SKM-1 (cell line): ENCODE data around the gene C19orf53.
"Not testable (repeated sequence)": the region's sequence is repeated elsewhere in the genome, so short reads cannot be mapped to it uniquely, and the experiment has no call there.

Experiments used
- DNase-seq: peaks from one replicate; lab custom pipeline; 2025; ENCODE audit not compliant: unreplicated experiment; lab: John Stamatoyannopoulos, UW

Gene C19orf53

DNA sequence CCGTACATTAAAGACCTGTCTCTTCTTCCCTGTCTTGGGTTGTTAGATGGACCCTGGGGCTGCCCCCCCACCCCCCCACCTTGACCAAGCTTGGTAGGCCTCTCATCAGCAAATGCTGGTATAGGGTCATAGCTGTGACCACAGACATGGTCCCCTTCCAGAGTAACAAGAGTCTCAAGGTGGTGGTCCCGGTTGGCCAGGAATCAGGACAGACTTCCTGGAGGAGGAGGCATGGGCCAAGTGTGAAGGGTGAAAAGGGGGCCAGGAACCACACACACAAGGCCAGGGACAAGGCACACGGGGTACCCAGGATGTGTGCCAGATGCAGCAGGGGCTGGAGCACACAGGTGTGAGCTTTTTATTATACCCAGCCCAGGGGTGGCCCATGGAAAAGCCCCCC is 11.0 kb upstream of the C19orf53 start:
- DNase-seq = no peak

DNA sequence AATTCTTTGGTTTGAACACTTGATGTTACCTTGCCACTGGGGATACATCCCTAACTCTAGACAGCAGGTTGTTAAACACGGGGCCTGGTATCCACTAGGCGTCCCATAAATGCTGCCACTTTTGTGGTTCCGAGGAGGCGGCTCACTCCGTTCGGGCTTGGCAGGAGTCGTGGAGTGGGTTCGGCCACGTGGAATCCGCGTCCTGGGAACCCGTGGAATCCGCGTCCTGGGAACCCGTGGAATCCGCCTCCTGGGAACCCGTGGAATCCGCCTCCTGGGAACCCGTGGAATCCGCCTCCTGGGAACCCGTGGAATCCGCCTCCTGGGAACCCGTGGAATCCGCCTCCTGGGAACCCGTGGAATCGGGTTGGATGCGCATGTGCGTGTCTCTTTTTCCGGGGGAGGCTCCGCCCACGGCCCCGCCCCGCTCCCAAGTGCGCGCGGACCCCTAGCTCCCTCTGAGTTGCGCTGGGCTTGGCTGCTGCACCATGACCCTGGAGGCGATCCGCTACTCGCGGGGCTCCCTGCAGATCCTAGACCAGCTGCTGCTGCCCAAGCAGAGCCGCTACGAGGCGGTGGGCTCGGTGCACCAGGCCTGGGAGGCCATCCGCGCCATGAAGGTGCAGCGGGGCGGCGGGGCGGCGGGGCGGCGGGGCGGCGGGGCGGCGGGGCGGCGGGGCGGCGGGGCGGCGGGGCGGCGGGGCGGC is 10.0 kb upstream of the C19orf53 start, which contains the start of gene MRI1:
TSS of gene MRI1 (plus strand) at position 422 of the 707 bp plus-strand sequence. CDS start at position 489, 67 bp downstream.
- no peak for DNase-seq

DNA sequence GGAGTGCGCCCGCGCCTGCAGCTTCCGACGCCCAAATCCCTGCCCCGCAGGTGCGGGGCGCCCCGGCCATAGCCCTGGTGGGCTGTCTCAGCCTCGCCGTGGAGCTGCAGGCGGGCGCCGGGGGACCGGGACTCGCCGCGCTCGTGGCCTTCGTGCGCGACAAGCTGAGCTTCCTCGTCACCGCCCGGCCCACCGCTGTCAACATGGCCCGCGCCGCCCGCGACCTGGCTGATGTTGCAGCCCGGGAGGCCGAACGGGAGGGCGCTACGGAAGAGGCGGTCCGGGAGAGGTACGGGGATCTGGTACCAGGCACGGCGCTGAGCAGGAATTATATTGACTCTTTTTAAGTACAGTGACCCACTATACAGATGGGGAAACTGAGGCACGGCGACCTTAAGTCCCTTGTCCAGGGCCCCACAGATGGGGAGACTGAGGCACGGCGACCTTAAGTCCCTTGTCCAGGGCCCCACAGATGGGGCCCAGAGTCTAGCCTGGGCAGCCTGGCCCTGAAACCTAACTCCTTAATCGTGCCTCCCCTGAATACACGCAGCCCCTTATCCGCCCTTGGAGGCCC is 9.3 kb upstream of the C19orf53 start:
- no peak for DNase-seq

DNA sequence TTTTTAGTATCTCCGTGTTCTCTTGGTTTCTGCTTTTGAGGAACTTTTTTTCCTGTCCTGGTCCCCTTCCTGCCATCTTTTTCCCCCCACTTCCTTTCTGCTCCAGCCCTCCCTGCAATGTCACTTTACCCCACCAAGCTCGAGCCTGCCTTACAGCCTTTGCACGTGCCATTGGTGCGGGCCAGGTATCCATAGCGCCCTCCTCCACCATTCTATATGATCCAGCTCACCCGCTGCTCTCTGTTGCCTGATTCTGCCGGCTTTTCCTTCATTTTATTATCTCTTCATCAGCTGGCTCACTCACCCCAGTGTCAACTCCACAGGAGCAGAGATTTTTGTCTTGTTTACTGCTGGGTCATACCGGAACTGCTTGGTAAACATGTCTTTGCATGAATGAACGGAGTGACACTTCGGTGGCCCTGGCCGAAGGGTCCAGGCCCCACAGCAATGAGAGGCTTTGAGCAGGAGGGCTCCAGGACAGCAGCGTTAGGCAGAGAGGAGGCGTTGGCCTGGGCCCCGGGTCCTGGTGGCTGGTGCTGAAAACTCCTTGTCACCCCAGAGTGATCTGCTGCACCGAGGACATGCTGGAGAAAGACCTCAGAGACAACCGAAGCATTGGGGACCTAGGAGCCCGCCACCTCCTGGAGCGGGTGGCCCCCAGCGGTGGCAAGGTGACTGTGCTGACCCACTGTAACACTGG is 8.7 kb upstream of the C19orf53 start:
- DNase-seq = no peak

DNA sequence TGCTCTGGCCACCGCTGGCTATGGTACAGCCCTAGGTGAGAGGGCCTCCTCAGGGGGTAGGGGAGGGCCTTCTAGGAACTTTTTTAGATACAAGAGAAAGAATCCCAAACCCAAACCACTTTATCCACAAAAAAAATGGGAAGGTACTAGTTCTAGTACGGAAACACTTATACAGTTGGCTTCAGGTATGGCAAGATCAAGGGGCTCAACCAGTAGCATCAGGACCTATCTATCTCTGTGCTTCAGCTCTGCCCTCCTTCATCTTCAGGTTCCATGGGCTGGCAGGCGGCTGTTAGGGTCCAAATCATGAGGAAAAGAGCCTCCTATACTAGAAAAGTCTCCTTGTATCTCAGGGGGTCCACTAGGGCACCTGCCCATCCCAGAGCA is 8.2 kb upstream of the C19orf53 start:
- no peak for DNase-seq

DNA sequence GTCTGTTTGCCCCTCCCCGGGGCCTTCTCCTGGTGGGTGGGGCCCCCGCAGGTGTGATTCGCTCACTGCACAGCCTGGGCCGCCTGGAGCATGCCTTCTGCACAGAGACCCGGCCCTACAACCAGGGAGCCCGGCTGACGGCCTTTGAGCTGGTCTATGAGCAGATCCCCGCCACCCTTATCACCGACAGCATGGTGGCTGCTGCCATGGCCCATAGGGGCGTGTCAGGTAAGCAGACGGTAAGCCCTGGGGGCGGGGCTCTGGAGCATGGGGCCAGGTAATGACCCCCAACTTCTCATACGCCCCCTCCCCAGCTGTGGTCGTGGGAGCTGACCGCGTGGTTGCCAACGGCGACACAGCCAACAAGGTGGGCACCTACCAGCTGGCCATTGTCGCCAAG is 5.7 kb upstream of the C19orf53 start:
- no peak for DNase-seq

DNA sequence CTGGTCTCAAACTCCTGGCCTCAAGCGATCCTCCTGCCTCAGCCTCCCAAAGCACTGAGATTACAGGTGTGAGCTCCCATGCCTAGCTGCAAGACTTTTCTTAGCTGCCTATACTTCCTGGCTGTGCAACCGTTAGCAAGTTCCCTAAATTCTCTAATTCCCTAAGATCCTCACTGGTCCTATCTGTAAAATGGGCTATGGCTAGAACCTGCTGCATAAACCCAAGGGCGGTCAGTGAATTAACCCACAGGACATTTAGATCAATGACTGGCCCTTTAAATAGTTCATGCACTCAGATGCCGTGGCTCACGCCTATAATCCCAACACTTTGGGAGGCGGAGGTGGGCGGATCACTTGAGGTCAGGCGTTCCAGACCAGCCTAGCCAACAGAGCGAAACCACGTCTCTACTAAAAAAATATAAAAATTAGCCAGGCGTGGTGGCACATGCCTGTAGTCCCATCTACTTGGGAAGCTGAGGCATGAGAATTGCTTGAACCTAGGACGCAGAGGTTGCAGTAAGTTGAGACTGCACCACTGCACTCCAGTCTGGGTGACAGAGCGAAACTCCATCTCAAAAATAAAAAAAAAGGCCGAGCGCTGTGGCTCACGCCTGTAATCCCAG is 4.1 kb upstream of the C19orf53 start:
- no peak for DNase-seq

DNA sequence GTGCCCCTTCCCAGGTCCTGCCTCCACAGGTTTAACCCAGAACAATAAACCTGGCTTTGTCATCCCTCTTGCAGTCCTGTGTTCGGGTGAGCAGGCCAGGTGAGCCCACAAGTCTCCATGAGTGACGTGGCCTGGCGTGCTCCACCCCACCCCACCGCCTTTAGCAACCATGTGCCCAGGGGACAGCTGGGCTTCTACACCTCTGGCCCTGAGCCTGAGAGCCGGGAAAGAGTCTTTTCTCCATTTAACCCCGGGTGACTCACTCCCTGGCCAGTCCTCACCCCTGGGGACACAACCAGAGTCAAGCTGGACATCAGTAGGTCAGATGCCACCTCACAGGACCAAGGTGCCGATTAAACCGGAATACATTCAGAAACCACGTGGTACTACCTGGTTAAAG is 4.1 kb downstream of the C19orf53 start:
- DNase-seq = no peak

DNA sequence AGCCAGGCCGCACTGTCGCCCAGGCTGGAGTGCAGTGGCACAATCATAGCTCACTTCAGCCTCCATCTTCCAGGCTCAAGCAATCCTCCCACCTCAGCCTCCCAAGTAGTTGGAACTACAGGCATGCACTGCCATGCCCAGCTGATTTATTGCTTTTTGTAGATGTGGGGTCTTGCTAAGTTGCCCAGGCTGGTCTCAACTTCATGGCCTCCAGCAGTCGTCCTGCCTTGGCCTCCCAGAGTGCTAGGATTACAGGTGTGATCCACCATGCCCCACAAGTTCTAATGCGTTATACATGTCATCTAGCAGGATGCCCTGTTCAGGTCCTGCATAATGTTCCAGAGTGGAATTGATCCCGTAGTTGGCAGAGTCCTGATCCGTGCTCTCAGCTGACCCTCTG is 4.6 kb downstream of the C19orf53 start:
- no peak for DNase-seq

DNA sequence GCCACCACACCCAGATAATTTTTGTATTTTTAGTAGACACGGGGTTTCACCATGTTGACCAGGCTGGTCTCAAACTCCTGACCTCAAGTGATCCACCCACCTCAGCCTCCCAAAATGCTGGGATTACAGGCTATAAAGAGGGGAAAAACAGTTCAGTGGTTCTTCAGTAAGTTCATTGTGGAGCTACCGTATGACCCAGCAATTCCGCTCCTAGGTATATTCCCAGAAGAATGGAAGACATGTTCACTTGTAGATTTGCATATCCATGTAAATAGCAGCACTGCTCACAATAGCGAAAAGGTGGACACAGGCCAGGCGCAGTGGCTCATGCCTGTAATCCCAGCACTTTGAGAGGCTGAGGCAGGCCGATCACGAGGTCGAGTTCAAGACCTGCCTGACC is 5.5 kb downstream of the C19orf53 start:
- not testable (repeated sequence) for DNase-seq

DNA sequence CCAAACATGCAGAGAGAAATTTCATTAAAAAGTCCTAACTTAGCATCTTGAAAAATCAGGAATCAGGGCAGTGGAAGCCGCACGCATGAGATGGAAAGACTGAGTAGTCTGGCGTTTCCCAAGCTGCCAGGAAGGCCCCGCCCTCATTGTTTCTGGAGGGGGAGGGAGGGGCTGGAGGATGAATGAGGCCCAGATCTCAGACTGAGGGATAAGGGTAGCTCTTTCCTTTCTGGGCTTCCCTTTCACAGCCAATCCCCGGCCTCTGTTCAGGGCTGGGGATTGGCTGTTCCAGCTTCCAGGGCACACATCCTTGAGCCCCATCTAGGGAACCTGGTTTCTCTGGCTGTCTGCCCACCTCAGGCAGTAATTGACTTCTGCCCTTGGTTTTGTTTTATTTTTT is 7.3 kb downstream of the C19orf53 start:
- DNase-seq = no peak

DNA sequence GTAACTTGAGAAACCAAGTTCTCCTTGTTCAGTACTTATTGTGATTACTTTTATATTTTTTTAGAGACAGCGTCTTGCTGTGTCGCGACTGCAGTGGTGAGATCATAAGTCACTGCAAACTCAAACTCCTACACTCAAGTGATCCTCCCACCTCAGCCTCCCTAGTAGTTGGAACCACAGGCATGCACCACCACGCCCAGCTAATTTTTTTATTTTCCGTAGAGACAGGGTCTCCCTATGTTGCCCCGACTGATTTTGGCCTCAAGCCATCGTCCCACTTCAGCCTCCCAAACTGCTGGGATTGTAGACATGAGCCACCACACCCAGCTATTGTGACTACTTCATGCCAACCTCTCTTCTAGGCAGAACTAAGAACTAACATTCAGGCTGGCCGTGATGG is 8.3 kb downstream of the C19orf53 start:
- no peak for DNase-seq

DNA sequence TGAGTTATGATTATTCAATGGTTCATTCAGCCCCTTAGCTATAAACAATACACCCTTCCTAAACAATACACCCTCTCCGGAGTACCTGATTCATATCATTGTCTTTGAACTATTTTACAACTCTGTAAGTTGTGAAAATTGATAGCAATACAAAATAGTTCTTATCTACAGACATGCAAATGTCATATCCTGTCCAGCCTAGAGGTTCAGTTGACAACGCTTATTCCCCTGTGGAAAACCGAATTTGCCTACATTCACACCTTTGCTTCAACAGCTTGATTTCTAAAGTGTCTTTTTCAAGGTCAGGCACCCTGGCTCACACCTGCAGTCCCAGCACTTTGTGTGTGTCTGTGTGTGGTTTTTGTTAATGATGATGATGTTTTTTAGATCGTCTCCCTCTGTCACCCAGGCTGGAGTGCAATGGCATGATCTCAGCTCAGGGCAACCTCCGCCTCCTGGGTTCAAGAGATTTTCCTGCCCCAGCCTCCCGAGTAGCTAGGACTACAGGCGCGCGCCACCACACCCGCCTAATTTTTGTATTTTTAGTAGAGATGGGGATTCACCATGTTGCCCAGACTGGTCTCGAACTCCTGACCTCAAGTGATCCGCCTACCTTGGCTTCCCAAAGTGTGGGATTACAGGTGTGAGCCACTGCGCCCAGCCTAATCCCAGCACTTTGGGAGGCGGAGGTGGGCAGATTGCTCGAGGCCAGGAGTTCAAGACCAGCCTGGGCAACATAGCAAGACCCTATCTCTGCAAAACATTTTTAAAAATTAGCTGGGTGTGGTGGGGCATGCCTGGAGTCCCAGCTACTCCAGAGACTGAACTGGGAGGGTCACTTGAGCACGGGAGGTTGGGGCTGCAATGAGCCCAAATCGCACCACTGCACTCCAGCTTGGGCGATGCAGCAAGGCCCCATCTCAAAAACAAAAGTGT is 9.6 kb downstream of the C19orf53 start:
- no peak for DNase-seq

DNA sequence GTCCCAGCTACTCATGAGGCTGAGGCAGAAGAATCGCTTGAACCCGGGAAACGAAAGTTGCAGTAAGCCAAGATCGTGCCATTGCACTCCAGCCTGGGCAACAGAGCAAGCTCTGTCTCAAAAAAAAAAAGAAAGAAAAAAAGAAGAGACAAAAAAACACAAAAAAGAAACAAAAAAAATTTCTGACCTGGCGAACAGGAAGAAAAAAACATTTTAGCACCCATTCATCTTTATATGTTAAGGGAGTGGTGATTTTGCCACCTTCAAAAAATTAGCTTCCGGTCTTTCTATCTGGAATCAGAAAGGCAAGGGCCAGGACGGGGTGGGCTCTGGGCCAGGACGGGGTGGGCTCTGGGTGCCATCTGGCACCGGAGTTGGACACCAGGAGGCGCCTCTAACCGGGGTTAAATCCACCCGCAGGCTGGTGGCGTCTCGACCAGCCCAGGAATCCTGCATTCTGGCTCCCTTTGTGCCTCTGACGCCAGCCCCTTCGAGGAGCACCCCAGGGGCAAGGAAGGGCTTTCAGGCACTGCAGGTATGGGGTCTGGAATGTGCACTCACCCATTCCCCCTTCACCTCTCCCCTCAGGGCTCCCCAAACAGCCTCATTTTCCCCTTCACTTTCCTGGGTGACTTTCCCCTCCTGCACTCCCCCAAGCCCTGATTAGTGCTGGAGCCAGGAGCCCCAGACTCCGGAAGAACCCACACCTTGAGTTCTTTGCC is 10.6 kb downstream of the C19orf53 start:
- no peak for DNase-seq

DNA sequence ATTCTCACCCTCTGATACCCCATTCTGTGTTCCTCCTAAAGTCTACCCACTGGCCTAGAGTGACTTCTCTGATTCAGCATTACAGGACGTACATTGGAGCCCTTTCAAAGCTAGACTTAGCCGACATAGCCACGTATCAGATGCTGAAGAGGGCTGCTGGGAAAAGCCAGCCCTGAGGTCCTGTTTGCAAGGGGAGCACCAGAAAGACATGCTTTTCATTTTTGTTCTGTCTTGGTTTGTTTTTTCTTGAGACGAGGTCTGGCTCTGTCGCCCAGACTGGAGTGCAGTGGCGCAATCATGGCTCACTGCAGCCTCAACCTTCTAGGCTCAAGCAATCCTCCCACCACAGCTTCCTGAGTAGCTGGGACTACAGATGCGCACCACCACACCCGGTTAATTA is 14.7 kb downstream of the C19orf53 start:
- DNase-seq = no peak

DNA sequence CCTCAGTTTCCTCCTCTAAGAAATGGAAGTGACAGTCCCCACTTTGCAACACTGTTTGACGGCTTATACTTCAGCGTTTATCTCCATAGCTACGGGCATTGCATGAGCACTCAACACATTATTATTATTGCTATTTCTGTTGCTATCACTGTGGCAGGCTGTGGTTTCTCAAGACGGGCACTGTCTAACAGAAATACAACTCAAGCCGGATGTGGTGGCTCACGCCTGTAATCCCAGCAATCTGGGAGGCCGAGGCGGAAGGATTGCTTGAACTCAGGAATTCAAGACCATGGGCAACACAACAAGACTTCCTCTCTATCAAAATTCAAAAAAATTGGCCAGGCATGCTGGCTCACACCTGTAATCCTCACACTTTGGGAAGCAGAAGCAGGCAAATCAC is 16.1 kb downstream of the C19orf53 start:
- DNase-seq = peak; percentile 94

DNA sequence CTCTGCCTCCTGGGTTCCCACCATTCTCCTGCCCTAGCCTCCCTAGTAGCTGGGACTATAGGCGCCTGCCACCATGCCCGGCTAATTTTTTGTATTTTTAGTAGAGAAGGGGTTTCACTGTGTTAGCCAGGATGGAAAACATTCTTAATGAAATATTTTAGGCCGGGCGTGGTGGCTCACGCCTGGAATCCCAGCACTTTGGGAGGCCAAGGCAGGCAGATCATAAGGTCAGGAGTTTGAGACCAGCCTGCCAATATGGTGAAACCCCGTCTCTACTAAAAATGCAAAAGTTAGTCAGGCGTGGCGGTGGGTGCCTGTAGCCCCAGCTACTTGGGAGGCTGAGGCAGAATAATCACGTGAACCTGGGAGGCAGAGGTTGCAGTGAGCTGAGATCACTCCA is 19.1 kb downstream of the C19orf53 start:
- not testable (repeated sequence) for DNase-seq

DNA sequence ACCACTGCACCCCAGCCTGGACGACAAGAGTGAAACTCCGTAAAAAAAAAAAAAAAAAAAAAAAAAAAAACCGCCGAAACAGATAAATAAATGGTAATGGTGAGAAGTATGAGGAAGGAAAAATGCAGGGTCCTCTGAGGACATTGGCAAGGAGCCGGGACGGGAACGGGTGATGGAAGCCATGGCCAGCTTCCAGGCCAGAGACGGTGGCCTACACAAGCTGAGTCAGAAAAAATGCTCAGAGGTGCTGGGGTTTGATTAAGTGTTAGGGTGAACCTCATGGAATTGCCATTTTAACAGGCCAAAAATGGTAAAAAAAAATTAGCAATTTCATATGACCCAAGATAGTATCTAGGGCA is 20.1 kb downstream of the C19orf53 start:
- no peak for DNase-seq

DNA sequence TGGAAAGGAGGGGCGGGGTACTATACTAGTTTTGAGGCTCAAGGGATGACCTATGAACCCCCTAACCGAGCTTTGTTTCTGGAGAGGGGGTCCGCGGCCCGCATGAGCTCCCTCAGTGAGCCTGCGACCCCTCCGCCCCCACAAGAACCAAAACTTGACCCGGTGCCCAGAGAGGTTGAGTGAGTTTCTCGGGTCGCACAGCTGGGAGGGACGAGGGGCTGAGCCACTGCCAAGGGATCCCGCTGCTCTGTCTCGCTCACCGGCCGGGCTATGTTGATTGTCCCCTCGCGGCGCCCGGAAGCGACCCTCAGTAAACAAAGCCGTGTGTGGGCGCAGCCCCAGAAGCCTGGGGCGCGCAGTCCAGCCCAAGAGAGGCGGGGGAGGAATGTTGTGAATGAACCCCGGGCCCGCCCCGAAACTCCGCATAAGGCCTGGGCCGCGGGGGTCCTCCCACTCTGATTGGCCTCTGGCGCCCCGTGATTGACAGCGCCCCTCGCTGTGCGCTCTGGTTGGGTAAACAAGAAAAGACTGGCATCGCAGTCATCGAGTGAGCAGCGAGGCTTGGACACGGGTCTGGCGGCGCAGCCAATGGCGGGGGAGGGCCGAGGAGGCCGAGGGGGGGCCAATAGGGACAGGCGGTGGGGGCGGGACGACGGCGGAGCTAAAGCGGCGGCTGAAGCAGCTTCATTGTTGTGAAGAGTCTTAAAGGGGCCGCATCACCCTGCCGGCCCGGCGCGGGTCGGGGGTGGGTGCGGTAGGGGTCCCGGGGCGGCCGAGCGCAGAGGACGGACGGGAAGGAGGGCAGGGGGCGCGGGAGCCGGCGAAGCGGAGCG is 20.7 kb downstream of the C19orf53 start, which contains the start of gene ZSWIM4:
TSS of gene ZSWIM4 (plus strand) at position 687 of the 833 bp plus-strand sequence. CDS start 206 bp downstream, outside the sequence.
- DNase-seq = peak; percentile 93
